NCI-H460 (cell line): ENCODE measurements around the gene PCNX3. TPM values are rescaled to one million over a fixed set of nuclear protein-coding genes. Genes with fewer than 3 reads are reported as not detected.

Experiments
- DNase-seq: peaks from one replicate; pipeline ENCODE4 v3.0.0-alpha.2; 2016; ENCODE audit warnings: low read depth; ENCODE audit errors: extremely low read depth
- total RNA-seq: library from RNA; depleted of rRNA; stranded (reverse); fragments of >200 nt; shearing (Covaris generic); gene quantifications from 2 replicates; pipeline ENCODE4 v1.2.3, GENCODE V29; 2014

The PCNX3 gene
- total RNA-seq, 1 experiment from 2014 or later = 12.3 TPM

DNA sequence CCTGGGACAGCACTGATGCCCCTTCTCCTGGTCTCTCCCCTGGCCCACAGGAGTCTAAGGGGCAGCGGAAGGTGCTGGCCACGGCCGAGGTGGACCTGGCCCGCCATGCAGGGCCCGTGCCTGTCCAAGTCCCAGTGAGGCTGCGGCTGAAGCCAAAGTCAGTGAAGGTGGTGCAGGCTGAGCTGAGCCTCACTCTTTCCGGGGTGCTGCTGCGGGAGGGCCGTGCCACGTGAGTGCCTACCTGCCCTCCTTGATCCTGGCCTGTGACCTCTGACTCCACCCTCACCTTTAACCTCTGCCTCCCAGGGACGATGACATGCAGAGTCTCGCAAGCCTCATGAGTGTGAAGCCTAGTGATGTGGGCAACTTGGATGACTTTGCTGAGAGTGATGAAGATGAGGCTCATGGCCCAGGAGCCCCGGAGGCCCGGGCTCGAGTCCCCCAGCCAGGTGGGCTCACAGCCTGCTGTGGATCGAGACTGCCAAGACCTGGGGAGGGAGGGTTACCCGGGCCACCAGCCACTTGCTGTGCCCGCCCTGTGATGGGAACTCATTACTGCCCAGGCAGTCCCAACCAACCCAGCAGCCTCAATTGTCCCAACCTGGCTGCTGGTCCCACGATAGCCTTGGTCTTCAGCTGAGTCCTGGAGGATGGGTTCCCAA, 35.4 kb upstream of the PCNX3 start:
- DNase-seq = no peak

DNA sequence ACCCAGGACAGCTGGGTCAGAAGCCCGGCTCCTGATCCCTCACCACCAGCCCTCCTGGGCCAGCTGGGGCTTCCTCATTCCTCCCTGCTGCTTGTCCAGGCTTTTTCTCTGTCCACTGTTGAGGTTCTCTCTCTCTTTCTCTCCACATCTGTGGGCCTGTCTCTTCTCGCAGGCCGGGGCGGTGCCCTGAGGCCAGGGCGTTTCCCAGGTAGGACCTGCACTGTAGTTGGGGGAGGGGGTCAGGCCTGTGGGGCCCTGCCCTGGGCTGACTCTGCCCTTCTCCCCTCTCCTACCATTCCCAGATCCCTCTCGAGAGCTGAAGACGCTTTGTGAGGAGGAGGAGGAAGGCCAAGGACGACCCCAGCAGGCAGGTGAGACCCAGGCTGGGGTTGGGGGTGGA, 34.8 kb upstream of the PCNX3 start:
- DNase-seq = no peak

DNA sequence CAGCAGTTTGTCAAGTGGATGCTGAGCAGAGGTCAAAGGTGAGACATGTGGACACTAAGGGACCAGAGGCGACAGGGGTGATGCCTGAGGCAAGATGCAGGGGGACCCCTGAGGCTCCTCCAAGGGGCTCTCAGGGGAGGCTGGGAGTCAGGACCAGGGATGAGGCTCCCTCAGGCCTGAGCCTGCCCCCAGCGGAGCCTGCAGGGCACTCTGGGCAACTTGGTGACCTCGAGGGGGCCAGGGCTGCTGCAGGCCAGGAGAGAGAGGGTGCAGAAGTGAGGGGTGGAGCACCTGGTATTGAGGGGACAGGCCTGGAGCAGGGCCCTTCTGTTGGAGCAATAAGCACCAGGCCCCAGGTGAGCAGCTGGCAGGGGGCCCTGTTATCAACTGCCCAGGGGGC, 33.6 kb upstream of the PCNX3 start:
- DNase-seq = no peak

DNA sequence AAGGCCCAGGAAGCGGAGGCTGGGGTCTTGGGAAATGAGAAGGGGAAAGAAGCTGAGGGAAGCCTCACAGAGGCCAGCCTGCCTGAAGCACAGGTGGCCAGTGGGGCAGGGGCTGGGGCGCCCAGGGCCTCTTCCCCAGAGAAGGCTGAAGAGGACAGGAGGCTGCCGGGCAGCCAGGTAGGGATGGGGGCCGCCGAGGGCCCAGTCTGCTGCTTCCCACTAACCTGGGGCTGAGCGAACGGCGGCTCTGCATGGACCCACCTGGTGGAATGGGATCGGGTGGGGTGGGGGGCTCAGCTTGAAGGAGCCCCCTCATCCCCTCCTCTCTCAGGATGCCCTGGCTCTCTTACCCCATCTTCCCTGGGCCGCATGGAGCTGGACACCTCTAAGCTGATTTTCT, 32.0 kb upstream of the PCNX3 start:
- DNase-seq = no peak

DNA sequence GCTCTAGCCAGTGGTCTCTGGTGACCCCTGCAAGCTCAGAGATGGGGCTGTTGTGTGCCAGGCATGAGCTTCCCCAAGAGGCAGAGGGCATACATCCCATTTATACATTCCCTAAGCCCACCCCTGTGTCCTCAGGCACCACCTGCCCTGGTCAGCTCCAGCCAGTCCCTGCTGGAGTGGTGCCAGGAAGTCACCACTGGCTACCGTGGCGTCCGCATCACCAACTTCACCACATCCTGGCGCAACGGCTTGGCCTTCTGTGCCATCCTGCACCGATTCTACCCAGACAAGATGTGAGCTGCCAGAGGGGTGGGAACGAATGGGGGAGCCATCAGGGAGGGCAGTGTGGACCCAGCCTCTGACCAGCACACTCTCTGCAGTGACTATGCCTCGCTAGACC, 31.5 kb upstream of the PCNX3 start:
- DNase-seq = no peak

DNA sequence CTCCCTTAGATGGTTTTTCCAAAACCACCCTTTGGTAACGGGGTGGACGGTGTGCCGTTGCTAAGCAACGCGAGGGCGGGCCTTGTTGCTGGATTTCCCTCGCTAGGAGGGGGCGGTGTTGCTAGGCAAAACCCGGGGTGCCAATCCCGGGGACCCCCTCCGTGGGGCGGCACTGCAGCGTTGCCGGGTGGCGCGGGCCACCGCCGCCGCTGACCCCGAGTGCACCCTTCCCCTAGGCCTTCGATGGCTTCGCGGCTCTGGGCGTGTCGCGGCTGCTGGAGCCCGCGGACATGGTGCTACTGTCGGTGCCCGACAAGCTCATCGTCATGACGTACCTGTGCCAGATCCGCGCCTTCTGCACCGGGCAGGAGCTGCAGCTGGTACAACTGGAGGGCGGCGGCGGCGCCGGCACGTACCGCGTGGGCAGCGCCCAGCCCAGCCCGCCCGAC, 30.8 kb upstream of the PCNX3 start:
- DNase-seq = no peak

DNA sequence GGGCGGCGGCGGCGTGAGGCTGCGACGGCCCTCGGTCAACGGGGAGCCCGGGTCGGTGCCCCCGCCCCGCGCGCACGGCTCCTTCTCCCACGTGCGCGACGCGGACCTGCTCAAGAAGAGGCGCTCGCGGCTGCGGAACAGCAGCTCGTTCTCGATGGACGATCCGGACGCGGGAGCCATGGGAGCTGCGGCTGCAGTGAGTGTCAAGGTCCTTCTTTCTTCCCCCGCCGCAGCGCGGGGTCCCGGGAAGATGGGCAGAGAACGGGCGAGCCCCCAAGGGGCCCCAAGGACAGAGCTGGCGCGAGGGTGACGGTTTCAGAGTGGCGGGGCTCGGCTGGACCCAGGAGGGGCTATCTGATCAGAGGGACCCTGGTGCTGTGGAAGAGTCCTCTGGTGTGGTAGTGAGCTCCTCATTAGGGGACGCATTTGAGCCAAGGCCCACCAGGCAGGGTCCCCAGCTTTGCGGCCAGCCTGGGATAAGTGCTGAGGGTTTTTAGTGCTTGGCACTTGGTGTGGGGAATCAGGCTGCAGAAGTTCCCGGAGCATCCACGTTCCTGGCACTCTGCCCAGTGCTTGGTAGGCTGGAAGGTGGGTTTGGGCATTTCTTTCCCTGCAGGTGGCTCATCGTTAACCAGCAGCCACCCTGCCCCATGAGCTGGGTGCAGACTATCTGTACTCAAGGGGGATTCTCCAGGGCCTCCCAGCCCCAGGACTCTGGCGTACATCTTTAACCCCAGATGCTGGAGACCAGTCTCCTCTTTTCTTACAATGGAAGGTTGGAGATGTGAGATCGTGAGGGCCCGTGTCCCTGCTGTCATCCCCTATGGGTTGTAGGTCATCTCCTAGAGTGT, 30.0 kb upstream of the PCNX3 start:
- no peak for DNase-seq

DNA sequence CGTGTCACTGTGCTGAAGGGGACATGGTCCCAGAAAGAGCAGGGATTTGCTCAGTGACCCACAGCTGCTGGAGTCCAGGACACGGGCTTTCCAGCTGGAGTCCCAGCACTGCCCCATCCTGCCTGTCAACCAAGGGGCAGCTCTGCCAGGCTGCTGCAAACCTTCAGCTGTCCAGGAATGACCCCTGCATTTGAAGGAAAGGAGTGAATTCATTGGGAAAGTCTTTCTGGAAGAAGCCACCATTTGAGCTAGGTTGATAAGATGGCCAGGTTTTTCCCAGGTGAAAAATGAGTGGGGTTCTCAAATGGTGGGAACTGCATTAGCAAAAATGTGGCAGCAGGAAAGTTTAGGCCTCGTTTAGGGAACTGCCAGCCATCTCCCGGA, 29.3 kb upstream of the PCNX3 start:
- DNase-seq = no peak

DNA sequence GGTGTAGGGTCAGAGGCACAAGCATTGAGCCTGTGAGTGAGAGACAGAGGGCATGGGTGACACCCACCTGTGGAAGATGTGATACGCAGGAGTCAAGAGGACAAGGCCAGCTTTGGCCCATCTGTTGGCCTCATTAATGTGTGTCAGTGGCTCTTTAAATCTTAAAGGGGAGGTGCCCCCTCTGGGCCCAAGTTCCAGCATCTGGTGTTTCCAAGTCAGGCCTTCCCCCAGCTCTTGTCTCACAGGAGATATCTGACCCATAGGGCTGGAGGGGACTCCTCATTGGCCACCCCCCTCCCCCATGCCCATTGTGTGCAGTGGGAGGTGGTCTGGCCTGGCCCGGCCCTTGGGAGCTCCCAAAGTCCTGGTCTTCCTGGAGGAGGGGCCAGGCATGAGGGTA, 28.9 kb upstream of the PCNX3 start:
- DNase-seq = no peak

DNA sequence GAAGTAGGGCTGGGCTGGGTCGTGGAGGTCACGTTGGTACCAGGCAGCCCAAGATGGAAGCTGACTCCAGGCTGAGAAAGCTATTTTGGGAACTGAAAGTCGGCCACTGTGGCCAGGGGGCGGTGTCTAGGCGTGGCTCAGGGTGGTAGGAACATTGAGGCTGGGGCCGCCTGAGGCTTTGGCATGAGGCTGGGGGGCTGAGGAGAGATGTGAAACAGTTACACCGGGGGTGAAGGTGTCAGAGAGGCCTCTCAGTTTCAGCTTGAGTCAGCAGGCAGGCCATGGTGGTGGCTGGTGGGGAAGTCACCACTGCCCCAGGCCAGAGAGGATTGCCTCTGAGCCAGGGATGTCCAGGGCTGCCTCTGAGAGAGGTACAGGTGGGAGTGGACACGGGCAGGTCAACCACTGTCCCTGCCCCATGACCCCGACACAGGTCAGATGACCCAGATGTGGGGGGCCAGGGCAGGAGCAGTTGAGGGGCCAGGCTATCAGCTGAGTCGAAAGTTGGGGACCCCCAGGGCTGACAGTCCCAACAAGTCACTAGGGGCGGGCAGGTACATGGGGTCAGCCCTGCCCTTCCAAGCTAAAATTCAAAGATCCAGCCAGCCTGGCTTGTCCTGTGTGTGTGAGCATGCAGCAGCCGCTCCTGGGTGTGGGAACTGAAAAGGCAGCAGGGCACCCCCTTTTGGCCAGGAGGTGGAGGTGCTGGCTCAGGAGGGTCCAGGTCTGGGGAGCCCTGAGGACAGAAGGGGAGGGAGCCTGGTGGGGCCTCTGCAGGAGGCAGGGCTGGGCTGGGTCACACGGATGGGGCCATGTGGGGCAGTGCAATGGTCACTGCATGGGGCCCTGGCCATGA, 27.1 kb upstream of the PCNX3 start:
- DNase-seq = peak; percentile 47

DNA sequence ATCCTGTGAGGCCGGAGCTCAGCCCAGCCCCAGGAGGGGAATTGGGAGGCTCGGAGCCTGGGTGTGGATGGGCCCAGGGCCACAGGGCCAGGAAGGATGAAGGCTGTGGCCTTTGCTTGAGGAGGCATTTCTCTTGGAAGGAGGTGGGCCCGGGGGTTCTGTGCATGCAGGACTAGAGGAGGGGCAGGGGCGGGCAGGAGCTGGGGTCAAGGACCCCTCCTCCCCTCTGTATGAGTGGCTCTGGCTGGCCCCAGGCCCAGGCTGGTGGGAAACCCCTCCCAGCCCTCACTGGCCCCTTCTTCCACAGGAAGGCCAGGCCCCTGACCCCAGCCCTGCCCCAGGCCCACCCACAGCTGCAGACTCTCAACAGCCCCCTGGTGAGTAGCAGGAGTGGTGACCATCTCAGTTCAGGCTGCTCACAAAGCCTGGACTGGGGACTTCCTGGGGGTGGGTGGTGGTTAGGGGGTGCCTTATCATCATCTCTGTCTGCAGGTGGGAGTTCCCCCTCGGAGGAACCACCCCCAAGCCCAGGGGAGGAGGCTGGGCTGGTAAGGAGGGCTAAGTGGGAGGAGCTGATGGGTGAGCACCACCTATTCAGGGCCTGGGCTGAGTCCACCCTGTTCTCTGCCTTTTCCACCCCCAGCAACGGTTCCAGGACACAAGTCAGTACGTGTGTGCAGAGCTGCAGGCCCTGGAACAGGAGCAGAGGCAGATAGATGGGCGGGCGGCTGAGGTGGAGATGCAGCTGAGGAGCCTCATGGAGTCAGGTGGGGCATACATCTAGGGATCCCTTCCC, 25.9 kb upstream of the PCNX3 start:
- DNase-seq = no peak

DNA sequence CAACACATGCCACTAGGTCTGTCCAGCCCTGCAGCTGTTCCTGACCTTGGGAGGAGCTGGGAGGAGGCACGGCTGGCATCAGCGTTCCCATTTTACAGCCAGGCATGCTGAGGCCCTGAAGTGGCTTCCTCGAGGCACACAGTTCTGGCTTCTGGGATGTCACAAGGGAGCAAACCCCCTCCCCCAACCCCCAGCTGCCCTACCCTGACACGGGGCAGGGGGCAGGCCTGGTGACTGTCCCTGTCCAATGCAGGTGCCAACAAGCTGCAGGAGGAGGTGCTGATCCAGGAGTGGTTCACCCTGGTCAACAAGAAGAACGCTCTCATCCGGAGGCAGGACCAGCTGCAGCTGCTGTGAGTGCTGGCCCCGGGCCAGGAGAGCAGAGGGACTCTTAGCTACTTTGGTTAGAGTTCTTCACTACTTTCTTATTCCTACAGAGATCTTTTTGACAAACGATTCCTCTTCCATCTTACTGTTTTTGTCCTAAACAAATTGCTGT, 25.3 kb upstream of the PCNX3 start:
- no peak for DNase-seq

DNA sequence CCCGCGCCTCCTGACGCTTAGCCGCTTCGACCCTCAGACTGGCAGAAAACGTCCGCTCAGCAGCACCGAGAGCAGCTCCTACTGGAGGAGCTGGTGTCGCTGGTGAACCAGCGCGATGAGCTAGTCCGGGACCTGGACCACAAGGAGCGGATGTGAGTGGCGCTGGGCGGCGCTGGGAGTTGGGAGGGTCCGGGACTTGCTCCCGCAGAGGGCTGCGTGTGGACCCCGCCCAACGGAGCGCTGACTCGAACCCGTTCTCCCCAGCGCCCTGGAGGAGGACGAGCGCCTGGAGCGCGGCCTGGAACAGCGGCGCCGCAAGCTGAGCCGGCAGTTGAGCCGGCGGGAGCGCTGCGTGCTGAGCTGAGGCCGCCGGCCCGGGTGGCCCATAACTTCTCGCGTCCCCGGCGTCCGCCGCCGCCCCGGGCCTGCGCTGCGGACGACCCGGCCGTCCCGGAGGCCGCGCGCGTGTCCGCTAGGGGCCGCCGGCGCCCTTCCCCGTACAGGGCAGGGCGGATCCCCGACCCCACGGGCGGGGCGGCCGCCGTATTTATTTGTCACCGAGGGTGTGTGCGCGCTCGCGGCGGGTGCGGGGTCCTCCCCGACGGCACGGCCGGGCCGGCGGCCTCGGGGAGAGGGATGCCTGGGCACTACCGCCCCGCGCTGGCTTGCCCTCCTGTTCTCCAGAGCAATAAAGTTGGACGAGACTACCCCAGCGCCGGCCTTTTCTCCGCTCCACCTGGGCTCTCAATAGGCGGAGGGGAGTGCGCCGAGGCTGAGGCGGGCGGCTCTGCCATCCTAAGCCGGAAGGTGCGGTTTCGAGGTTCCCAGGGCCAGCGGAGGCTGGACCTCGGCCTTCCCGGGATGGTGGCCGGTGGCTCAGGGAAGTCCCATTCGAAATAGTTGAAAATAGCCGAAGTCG, 23.4 kb upstream of the PCNX3 start:
- DNase-seq = no peak

DNA sequence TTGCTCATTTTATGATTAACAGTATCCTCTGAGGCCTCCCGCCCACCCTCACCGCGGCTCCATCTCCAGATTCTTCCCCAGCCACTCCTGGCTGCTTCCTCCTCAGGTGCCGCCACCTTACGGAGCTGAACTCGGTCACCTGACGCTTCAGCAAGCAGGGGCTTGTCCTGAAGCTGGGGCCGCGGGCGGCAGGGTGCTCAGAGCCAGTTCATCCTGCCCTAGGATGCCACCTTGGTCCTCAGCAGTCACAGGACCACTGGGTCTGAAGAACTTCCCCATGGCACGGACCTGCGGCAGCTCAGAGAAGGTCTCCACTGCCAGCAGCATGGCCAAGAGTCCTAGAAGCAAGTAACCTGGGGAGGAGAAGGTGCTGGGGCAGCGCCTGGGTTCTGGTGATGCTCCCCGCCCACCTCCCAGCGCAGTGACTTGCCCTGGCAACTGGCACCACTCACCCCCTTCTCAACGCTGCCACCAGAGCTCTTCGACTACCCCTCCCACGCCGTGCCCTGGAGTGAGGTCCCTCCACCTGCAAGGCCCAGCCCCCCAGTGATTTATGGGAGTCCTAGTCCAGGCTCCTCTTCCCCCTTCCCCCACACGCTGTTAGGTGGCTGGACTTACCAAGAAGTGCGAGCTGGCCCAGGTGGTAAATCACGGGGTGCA, 22.6 kb upstream of the PCNX3 start:
- no peak for DNase-seq

DNA sequence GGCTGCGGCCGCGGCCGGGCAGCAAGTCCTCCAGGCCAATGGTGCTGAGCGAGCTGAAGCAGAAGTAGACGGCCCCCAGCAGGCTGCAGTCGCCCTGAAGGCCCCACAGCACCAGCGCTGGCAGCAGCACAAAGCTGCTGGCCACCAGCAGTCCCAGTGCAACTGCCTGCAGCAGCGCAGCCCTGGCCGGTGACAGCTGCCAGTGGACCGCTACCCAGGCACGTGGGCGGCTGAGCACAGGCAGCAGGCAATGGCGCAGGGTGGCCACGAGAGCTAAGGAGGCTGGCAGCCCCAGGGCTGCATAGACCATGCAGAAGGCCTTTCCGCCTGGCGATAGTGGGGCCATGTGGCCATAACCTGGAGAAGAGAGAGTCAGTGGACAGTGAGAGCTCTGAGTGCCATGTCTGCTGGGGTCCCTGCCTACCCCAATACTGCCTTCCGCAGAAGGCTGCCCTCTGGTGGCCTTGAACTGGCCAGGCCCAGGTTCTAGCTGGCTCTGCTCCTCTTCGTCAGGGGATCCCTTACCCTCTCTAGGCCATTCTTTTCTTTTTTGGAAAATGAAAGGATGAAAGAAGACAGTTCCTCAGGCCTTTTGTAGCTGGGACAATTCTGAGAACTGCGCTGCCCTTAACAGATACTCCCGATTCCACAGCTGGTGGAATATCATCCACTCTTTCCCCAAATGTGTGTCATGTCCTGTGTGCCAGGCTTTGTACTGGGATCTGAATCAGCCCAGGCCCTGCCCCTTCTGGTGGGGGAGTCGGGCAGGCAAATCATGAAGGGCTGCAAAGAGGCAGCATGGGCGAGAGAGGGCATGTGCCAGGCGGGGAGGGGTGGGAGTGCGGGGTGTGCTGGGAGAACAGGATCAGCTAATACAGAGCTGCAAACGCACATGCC, 21.8 kb upstream of the PCNX3 start:
- DNase-seq = no peak

DNA sequence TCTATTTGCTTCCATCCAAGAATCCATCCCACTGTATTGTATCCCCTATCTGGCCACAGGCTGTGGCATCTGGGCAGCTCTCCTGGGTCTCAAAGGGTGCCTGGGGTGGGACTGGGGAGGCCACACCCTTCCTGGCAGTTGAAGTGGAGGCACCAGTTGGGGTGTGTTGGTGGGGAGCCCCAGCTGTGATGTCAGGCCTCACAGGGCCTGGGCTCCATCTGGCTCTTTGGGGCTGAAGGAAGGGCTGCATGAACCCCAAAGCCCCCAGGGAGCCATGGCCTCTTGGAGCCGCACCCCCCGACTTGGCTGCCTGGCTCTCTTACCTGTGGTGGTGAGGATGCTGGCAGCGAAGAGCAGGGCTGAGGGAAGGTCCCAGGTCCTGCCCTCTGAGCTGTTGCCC, 20.4 kb upstream of the PCNX3 start:
- no peak for DNase-seq

DNA sequence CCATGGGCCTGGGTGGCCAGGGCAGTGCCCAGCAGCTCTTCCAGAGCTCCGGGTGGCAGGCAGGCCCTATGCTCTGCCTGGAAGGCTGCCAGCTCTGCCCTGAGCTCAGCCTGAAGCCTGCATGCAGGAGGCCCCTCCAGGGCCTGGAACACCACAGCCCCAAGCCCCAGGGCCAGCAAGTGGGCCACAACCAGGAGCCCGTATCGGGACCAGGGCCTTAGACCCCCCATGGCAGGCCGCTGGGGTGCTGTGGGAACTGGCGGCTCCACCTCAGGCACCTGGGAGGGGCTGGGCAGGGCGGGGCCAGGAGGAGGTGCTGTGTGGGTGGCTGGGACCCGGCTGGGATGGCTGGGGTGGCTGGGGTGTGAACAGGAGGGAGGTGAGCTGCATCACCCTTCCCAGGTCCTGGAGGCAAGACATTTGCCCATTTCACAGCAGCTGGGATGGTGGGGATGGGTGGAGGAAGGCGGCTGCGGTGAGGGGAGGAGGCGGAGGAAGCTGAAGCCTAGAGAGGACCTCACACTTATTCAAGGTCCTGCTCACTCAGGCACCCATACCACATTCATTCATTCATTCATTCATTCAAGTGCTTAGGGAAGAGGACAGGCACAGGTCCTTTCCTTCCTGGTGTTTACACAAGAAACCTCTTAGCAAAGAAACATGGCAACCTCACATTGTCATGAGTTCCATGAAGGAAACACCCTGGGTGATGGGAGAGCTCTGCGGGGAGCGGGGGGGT, 19.9 kb upstream of the PCNX3 start, which contains the start of gene KCNK7:
Gene KCNK7 (minus strand): TSS at position 258 of the 739 bp plus-strand sequence. CDS start 28 bp downstream, at position 230.
- no peak for DNase-seq
